Testis (tissue), 3 donors: ENCODE measurements around the gene SEZ6. TPM values are rescaled to one million over a fixed set of nuclear protein-coding genes. Genes with fewer than 3 reads are reported as not detected.

Experiments used
- DNase-seq: peaks from one replicate; pipeline ENCODE4 v3.0.0-alpha.2; 2019
- H3K27ac ChIP-seq, 2 donors: fragments of 200-600 bp; sonication (generic); one replicate each; pipeline ENCODE4 v1.5.1; 2019
- H3K27me3 ChIP-seq: fragments of 200-600 bp; sonication (generic); one replicate; pipeline ENCODE4 v1.5.1; 2019
- H3K36me3 ChIP-seq: fragments of 200-600 bp; sonication (generic); one replicate; pipeline ENCODE4 v1.5.1; 2017; ENCODE audit warnings: low read depth; ENCODE audit errors: missing control alignments
- H3K4me1 ChIP-seq: fragments of 200-600 bp; sonication (generic); one replicate; pipeline ENCODE4 v1.5.1; 2019
- H3K4me3 ChIP-seq, 2 donors: fragments of 200-600 bp; sonication (generic); one replicate each; pipeline ENCODE4 v1.5.1; 2017 to 2019
- H3K9me3 ChIP-seq: fragments of 200-600 bp; sonication (generic); one replicate; pipeline ENCODE4 v1.5.1; 2017
- POLR2A ChIP-seq: fragments of 450-650 bp; IDR thresholded peaks from one replicate; pipeline ENCODE4 v1.6.1; 2017; ENCODE audit warnings: antibody characterized with exemption, mild to moderate bottlenecking, moderate library complexity
- WGBS, 2 donors: methylation state at CpG; one replicate each; pipeline ENCODE4 v1.1.5; 2018; 5-methylcytosine and 5-hydroxymethylcytosine counted together
- intact Hi-C: fragments of 100-400 bp; cut with DNase I; formaldehyde crosslinking; loops from one replicate; pipeline ENCODE4 v1.15.1; 2023; ENCODE audit warnings: low total_unique reads
- polyA plus RNA-seq: library from polyadenylated mRNA; stranded (reverse); fragments of 350-450 nt; fragmentation: Illumina TruSeq; extraction: RNeasy Lipid Tissue Mini Kit (QIAGEN cat#74804); gene quantifications from one replicate; pipeline ENCODE4 v1.2.3, GENCODE V29; 2014; ENCODE audit warnings: low read depth, low replicate concordance; ENCODE audit not compliant: insufficient read depth
- total RNA-seq, 2 donors: library from RNA; depleted of rRNA; stranded (reverse); fragments of >200 nt; gene quantifications; one replicate each; pipeline ENCODE4 v1.2.3, GENCODE V29; 2016
- TF ChIP-seq, protein P1 (sequence below), 3 experiments: fragments of 450-650 bp in 2 of 3; fragments of 200-600 bp in 1 of 3; sonication (generic) in 1 of 3; IDR thresholded peaks; one replicate each; pipeline ENCODE4 v1.5.1; 2016 to 2019; ENCODE audit warnings: antibody characterized with exemption in 3 of 3, mild to moderate bottlenecking in 2 of 3, moderate library complexity in 1 of 3

The SEZ6 gene
- total and polyA plus RNA-seq, 3 donors from 2014 or later, result 0.53 to 2.1 (median 0.79) TPM

DNA sequence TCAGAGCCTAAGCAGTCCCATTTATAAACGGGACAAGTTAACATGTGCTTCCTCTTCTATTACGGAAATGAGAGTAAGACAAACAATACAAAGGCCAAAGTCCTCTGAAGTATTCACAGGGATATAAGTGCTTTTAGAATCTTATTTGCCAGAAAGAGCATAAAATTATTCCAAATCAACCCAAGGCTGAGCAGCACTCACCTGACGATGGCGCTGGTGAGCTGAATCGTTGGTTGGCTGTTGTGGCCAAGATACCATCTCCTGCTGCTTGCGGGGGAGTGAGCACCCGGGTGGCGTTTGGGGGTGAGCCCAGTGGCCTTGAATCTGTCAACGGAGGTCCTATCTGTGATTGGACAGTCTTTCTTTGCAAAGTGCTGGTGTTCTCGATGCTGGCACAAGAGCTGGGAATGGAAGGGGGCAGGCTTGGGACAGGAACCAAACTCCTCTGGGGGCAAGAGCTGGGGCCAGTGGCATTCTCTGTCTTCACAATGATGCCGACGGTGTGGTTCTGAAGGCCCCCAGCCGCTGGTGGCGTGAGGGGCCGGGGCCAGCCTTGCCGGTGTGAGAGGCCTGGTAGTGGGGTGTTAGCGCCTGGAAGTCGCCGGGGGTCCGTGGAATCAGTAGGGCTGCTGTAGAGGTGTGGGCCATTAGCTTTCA is 93.4 kb downstream of the SEZ6 start:
- H3K9me3 ChIP-seq, result no peaks in the 10 kb centered on the region
- H3K4me3 ChIP-seq, result no peak overlapping the region
- TF ChIP-seq, protein P1, sequence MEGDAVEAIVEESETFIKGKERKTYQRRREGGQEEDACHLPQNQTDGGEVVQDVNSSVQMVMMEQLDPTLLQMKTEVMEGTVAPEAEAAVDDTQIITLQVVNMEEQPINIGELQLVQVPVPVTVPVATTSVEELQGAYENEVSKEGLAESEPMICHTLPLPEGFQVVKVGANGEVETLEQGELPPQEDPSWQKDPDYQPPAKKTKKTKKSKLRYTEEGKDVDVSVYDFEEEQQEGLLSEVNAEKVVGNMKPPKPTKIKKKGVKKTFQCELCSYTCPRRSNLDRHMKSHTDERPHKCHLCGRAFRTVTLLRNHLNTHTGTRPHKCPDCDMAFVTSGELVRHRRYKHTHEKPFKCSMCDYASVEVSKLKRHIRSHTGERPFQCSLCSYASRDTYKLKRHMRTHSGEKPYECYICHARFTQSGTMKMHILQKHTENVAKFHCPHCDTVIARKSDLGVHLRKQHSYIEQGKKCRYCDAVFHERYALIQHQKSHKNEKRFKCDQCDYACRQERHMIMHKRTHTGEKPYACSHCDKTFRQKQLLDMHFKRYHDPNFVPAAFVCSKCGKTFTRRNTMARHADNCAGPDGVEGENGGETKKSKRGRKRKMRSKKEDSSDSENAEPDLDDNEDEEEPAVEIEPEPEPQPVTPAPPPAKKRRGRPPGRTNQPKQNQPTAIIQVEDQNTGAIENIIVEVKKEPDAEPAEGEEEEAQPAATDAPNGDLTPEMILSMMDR (IDR thresholded peaks at IDR 0.05), result peak; percentile 39 to 59 (median 52)
- no peak for TF ChIP-seq POLR2A
- no peaks in the 10 kb centered on the region for H3K27me3 ChIP-seq
- no peaks in the 10 kb centered on the region for H3K36me3 ChIP-seq
- WGBS, 2 donors, result 64 to 75% methylated on average over 19 to 20 of the region's 20 CpGs
- H3K27ac ChIP-seq, result no peak overlapping the region
- intact Hi-C loops, result loop anchor here (10.0 kb wide), 1 partner anchor 158 kb away; no protein-coding TSS in a partner anchor
- peak; percentile 85 for DNase-seq
- peaks cover 35% of the 10 kb centered on the region for H3K4me1 ChIP-seq

DNA sequence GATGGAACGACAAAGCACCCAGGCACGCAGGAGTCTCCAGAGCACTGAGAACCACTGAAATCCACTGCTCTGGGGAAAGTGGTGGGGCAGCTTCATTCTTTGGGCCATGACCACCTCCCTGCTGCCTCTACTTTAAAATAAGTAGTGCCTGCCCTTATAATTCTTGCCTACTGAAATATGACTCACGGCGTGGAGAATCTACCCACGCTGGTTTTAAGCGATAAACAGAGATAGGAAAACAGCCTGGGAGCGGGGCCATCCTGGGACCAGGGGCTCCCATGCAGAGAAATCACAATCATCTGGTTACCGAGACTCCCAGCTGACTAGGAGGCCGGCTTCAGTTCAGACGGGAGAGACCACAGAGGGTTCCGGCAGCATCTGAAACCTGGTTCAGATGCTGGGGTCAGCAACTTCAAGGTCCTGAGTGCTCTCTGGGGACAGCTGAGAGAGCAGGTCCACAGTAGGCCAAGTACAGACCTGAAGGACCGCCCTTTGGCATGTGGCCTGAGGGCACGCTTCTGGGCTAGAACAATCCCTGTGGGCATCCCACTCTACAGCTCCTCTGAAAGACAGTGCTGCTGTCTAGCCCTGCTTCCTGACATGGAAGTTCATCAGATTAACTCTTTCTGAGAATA is 94.3 kb downstream of the SEZ6 start:
- Histone ChIP-seq H3K36me3 (no peaks in the 10 kb centered on the region), H3K4me3 (no peak overlapping the region), H3K4me1 (peaks cover 36% of the 10 kb centered on the region), H3K9me3 (no peaks in the 10 kb centered on the region), H3K27me3 (no peaks in the 10 kb centered on the region), H3K27ac (no peak overlapping the region)
- no peak for TF ChIP-seq POLR2A
- TF ChIP-seq, protein P1 (IDR thresholded peaks at IDR 0.05), result no peak
- intact Hi-C loops, result loop anchor here (10.0 kb wide), 1 partner anchor 157 kb away; no protein-coding TSS in a partner anchor
- 59 to 73% methylated on average over 9 to 13 of the region's 13 CpGs for WGBS, 2 donors
- peak; percentile 56 for DNase-seq

DNA sequence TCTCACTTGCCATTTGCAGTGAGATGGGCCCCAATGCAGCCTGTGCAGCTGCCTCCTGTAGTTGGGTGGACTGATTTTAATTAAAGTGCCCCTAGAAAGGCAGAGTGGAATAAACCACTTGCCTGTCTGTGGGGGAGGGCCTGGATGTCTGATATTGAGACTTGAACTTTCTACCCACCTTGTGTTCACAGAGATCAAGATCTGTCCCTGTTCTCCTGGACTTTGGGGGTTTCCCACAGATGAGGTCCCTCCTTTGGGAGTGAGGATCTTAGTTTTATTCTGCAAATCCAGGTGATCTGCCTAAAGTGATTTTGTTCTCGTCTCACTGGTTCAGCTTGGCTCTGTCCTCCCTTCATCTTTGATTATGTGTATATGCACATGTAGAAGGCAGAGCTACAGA is 95.3 kb downstream of the SEZ6 start:
- Histone ChIP-seq H3K4me3 (no peak overlapping the region), H3K27ac (no peak overlapping the region), H3K27me3 (no peaks in the 10 kb centered on the region), H3K36me3 (no peaks in the 10 kb centered on the region), H3K9me3 (no peaks in the 10 kb centered on the region), H3K4me1 (peaks cover 36% of the 10 kb centered on the region)
- intact Hi-C loops, result loop anchor here (10.0 kb wide), 1 partner anchor 156 kb away; no protein-coding TSS in a partner anchor
- no peak for TF ChIP-seq POLR2A
- TF ChIP-seq, protein P1 (IDR thresholded peaks at IDR 0.05), result no peak
- WGBS, 2 donors, result 71 to 100% methylated on average over 1 of the region's 1 CpG
- no peak for DNase-seq

DNA sequence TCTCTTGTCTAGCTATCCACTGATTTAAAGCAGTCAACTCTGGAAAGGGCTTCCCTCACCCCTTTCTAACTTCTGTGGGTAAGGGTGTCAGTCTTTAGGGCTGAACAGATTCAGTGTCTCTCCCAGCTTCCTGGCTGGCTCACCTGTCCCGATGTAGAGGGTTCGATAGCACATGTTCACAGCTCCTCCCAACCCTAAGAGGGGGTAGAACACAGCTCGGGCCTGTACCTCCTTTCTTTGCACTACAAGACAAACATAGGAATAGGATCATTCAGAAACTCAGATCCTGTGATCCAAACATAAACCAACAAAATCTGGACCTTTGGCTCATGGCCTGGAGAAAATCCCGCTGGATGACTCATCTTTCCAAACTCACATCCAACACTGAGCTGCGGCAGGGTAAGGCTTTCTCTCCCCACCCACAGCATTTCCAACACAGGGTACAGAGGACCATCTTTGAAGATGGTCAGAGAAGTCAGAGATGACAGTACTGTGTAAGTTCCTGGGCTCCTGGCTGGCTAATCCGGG is 97.1 kb downstream of the SEZ6 start:
- intact Hi-C loops, result no loop called here
- peak overlapping the region; percentile 15 to 79 for H3K27ac ChIP-seq
- no peaks in the 10 kb centered on the region for H3K27me3 ChIP-seq
- peaks cover 35% of the 10 kb centered on the region for H3K4me1 ChIP-seq
- peak; percentile 63 for DNase-seq
- 57 to 60% methylated on average over 6 of the region's 6 CpGs for WGBS, 2 donors
- TF ChIP-seq POLR2A, result no peak
- TF ChIP-seq, protein P1 (IDR thresholded peaks at IDR 0.05), result no peak
- H3K9me3 ChIP-seq, result no peaks in the 10 kb centered on the region
- no peaks in the 10 kb centered on the region for H3K36me3 ChIP-seq
- no peak overlapping the region for H3K4me3 ChIP-seq
